SK-N-MC (cell line): ENCODE measurements around the gene TBC1D3G.
"Not testable (repeated sequence)": the region's sequence is repeated elsewhere in the genome, so short reads cannot be mapped to it uniquely, and the experiment has no call there.

Source experiments
- DNase-seq: peaks from one replicate; pipeline ENCODE4 v3.0.0-alpha.2; 2011; ENCODE audit warnings: low read depth, low spot score
- H3K27ac ChIP-seq: fragments of 200-600 bp; sonication (generic); 2 replicates; pipeline ENCODE4 v1.5.1; 2016; ENCODE audit warnings: mixed run types
- H3K36me3 ChIP-seq: fragments of 200-600 bp; sonication (generic); 2 replicates; pipeline ENCODE4 v1.6.1; 2017; ENCODE audit warnings: antibody characterized with exemption, low read length, mixed read lengths; ENCODE audit not compliant: insufficient read depth
- H3K4me3 ChIP-seq: fragments of 200-600 bp; sonication (generic); 2 replicates; pipeline ENCODE4 v1.5.1; 2016
- H3K9ac ChIP-seq: fragments of 200-600 bp; sonication (generic); 2 replicates; pipeline ENCODE4 v1.8.0; 2017; ENCODE audit warnings: mixed run types, mixed read lengths; ENCODE audit not compliant: insufficient read length
- H3K9me3 ChIP-seq: fragments of 200-600 bp; sonication (generic); 2 replicates; pipeline ENCODE4 v1.6.1; 2017; ENCODE audit warnings: low read depth, mild to moderate bottlenecking, antibody characterized with exemption, low read length, moderate library complexity, mixed read lengths

TBC1D3G gene

DNA sequence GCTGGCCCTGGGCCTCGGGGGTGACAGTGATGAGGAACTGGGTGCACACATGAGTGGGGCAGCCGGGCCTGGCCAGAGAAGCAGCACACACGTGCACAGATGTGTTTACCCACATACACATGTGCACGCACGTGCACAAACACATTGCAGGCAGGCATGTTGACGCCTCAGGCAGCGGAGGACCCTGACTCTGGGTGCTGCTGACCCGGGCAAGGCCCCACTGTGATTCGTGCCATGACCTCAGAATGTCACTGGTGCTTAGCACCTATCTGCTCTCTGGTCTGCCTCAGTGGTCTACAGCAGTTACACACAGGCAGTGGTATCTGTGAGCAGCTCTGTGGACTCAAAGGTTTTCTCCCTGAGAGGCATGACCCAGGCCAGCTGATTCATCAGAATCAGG, at the start of gene TBC1D3G:
Gene TBC1D3G, plus strand, starts transcription at position 301 of the 400 bp plus-strand sequence. CDS start 1,528 bp downstream, outside the sequence.
- not testable (repeated sequence) for H3K27ac ChIP-seq, DNase-seq, H3K9me3 ChIP-seq, H3K9ac ChIP-seq, H3K36me3 ChIP-seq, H3K4me3 ChIP-seq

DNA sequence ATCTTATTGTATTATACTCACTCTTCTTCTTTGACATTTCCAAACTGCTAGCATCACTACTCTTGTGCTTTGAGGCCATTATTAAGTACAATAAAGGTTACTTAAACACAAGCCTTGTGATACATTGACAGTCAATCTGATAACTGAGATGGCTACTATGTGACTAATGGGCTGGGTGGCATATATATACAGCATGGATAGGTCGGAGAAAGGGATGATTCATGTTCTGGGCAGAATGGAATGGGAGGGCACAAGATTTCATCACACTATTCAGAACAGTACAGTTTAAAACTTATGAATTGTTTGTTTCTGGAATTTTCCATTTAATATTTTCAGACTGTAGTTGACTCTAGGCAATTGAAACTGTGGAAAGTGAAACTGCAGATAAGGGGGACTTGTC, 40.4 kb upstream of the TBC1D3G start:
- H3K27ac ChIP-seq, DNase-seq, H3K9me3 ChIP-seq, H3K9ac ChIP-seq, H3K4me3 ChIP-seq, H3K36me3 ChIP-seq: not testable (repeated sequence)

- not testable (repeated sequence) for H3K9ac ChIP-seq, H3K27ac ChIP-seq, H3K36me3 ChIP-seq, DNase-seq, H3K9me3 ChIP-seq, H3K4me3 ChIP-seq
Observed at GRCh38 chr17:36284219-36284618, 39.5 kb upstream of the TBC1D3G start.

GRCh38 chr17:36289965-36290612, 33.6 kb upstream of the TBC1D3G start:
- not testable (repeated sequence) for H3K4me3 ChIP-seq, DNase-seq, H3K9me3 ChIP-seq, H3K27ac ChIP-seq, H3K9ac ChIP-seq, H3K36me3 ChIP-seq

DNA sequence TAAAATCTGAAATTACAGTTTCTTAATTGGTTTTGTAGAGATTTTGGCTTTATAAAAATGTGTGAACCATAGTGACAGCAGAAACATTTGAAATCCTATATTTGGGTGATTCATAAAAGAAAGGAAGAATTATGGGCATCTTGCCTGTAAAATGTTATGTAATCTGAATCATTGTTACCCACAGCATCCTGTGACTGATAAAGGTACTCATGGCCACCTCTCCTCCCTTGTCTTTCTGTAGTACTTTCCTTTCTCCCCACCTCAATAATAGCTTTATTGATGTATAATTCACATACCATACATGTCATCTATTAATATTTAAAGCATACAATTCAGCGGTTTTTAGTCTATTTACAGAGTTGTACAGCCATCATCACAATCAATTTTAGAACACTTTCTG, 28.5 kb upstream of the TBC1D3G start:
- not testable (repeated sequence) for H3K4me3 ChIP-seq, H3K9ac ChIP-seq, H3K36me3 ChIP-seq, DNase-seq, H3K9me3 ChIP-seq, H3K27ac ChIP-seq

GRCh38 chr17:36315736-36316135, 7.9 kb upstream of the TBC1D3G start:
- H3K27ac ChIP-seq, H3K9ac ChIP-seq, DNase-seq, H3K36me3 ChIP-seq, H3K9me3 ChIP-seq, H3K4me3 ChIP-seq: not testable (repeated sequence)

- not testable (repeated sequence) for DNase-seq, H3K9ac ChIP-seq, H3K27ac ChIP-seq, H3K9me3 ChIP-seq, H3K4me3 ChIP-seq, H3K36me3 ChIP-seq
Observed at GRCh38 chr17:36362496-36362895, 38.8 kb downstream of the TBC1D3G start.

DNA sequence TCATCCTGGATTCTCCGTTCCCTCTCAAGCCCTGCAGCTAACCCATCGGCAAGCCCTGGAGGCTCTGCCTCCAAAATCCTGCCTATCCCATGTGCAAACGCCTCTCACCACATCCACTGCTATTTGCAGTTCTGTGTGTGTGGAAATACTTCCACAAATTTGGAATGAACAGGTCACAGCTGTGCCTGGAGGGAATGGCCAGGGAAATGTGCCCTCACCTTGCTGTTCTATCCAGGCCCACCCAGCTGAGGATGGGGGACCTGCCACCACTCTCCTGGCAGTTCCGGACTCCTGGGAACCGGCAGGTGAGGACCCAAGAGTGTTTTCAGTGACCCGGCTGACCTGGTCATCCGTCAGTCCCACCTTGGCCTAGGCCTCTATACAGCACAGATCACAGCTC, 52.3 kb downstream of the TBC1D3G start:
- H3K9me3 ChIP-seq, H3K9ac ChIP-seq, H3K36me3 ChIP-seq, H3K27ac ChIP-seq, H3K4me3 ChIP-seq, DNase-seq: not testable (repeated sequence)
